Activated T-cell treated with anti-CD3 and anti-CD28 coated beads, Interleukin-2, amount 50 U/mL, for 4 hours (primary cell): ENCODE data around the gene LRP3. TPM values are rescaled to one million over a fixed set of nuclear protein-coding genes. Genes with fewer than 3 reads are reported as not detected.
"Not testable (repeated sequence)": the region's sequence is repeated elsewhere in the genome, so short reads cannot be mapped to it uniquely, and the experiment has no call there.

Experiments used
- ATAC-seq, 2 donors: fragments of 200-7000 bp; cut with Tn5 transposase; one replicate each; pipeline ENCODE4 v1.10.0; 2021
- DNase-seq: peaks from one replicate; pipeline ENCODE4 v3.0.0-alpha.2; 2020
- H3K27me3 Mint-ChIP-seq: one replicate; pipeline ENCODE4 v1.8.0; 2021; ENCODE audit warnings: low read depth, mixed read lengths
- H3K36me3 Mint-ChIP-seq: one replicate; pipeline ENCODE4 v1.8.0; 2022; ENCODE audit warnings: mixed read lengths; ENCODE audit not compliant: insufficient read depth
- H3K4me1 Mint-ChIP-seq: one replicate; pipeline ENCODE4 v1.8.0; 2021; ENCODE audit warnings: low read depth, mixed read lengths
- H3K4me3 Mint-ChIP-seq: one replicate; pipeline ENCODE4 v1.8.0; 2021; ENCODE audit warnings: mild to moderate bottlenecking, moderate library complexity, mixed read lengths
- H3K9me3 Mint-ChIP-seq: one replicate; pipeline ENCODE4 v1.8.0; 2021; ENCODE audit warnings: mixed read lengths
- total RNA-seq, 3 donors: library from RNA; stranded (reverse); gene quantifications; one replicate each; pipeline ENCODE4 v1.2.1, GENCODE V29; 2021

Gene LRP3
- total RNA-seq, 3 donors from 2014 or later: 0.14 to 0.84 (median 0.71) TPM

- no peak for DNase-seq
- ATAC-seq: no peak
- Mint-ChIP-seq H3K4me1 (peaks cover 9% of the 10 kb centered on the region), H3K9me3 (peaks cover 12% of the 10 kb centered on the region), H3K27me3 (no peaks in the 10 kb centered on the region), H3K4me3 (no peak overlapping the region), H3K36me3 (peaks cover 3% of the 10 kb centered on the region)
Measured at GRCh38 chr19:33167438-33167837, 26.7 kb upstream of the LRP3 start.

GRCh38 chr19:33168528-33168927 is 25.6 kb upstream of the LRP3 start:
- Mint-ChIP-seq H3K36me3 (peaks cover 3% of the 10 kb centered on the region), H3K27me3 (no peaks in the 10 kb centered on the region), H3K4me3 (no peak overlapping the region), H3K9me3 (peaks cover 12% of the 10 kb centered on the region), H3K4me1 (peaks cover 14% of the 10 kb centered on the region)
- DNase-seq (no peak), ATAC-seq (no peak)

GRCh38 chr19:33171222-33171795 is 22.8 kb upstream of the LRP3 start:
- H3K4me3 Mint-ChIP-seq: no peak overlapping the region
- ATAC-seq (no peak), DNase-seq (no peak)
- peaks cover 26% of the 10 kb centered on the region for H3K4me1 Mint-ChIP-seq
- peaks cover 12% of the 10 kb centered on the region for H3K9me3 Mint-ChIP-seq
- H3K27me3 Mint-ChIP-seq: no peaks in the 10 kb centered on the region
- H3K36me3 Mint-ChIP-seq: peaks cover 3% of the 10 kb centered on the region

DNA sequence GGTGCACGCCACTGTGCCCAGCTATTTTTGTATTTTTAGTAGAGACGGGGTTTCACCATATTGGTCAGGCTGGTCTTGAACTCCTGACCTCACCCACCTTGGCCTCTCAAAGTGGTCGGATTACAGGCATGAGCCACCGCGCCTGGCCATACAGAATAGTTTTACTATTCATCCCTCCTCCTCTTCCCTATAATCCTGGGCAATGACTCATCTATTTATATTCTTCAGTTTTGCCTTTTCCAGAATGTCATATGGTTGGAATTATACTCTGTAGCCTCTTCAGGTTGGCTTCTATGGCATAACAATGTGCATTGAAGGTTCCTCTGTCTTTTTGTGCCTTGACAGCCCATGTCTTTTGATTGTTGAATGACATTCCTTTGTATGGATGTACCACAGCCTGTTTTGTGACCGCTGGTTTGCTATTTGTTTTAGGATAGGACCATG is 22.2 kb upstream of the LRP3 start:
- Mint-ChIP-seq H3K36me3 (peaks cover 5% of the 10 kb centered on the region), H3K4me1 (peaks cover 26% of the 10 kb centered on the region), H3K4me3 (no peak overlapping the region), H3K27me3 (no peaks in the 10 kb centered on the region), H3K9me3 (peaks cover 12% of the 10 kb centered on the region)
- ATAC-seq (no peak), DNase-seq (no peak)

GRCh38 chr19:33174186-33174585 is 19.9 kb upstream of the LRP3 start:
- Mint-ChIP-seq H3K36me3 (peaks cover 2% of the 10 kb centered on the region), H3K27me3 (no peaks in the 10 kb centered on the region), H3K4me3 (no peak overlapping the region), H3K4me1 (peaks cover 34% of the 10 kb centered on the region), H3K9me3 (peaks cover under 1% of the 10 kb centered on the region)
- ATAC-seq (no peak), DNase-seq (no peak)

GRCh38 chr19:33175156-33175782 is 18.9 kb upstream of the LRP3 start:
- Mint-ChIP-seq H3K27me3 (no peaks in the 10 kb centered on the region), H3K4me1 (peaks cover 35% of the 10 kb centered on the region), H3K9me3 (no peaks in the 10 kb centered on the region), H3K36me3 (peaks cover 2% of the 10 kb centered on the region), H3K4me3 (peak overlapping the region; percentile 93)
- ATAC-seq (no peak), DNase-seq (no peak)

DNA sequence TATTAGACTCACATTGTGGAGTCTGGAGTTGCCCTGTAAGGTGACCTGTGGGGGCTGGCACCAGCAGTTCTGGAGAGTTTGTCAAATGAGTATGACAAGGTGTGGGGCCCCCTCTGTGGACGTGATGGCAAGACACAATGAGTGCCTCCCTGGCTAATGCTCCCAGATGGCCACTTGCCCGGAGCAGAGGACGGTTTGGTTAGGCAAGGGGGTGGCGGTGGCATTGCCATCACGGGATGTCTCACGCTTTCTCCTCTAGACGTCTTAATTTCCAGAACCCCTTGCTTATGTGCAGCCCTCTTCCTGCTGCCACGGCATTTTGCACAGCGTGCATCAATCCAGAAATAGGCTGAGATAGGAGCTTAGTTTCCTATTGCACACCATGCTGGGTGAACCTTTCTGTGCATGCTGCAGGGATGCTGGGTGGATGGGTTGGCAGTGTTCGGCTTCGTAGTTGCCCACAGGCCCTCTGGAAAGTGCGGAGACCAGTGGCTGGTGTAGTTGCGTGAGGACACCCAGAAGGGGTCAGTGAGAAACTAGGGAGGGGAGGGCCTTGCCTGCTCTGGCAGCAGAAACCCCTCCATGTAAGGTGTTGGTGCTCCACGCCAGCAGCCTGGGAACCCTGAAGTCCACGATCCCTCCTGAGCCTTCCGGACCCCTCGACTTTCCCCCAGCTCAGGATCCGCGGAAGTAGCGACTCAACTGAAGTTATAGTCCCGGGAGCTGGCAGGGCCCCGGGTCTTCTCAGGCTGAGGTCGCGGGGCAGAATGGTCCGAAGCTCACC is 18.1 kb upstream of the LRP3 start:
- no peaks in the 10 kb centered on the region for H3K9me3 Mint-ChIP-seq
- H3K27me3 Mint-ChIP-seq: no peaks in the 10 kb centered on the region
- DNase-seq: peak; percentile 13
- H3K36me3 Mint-ChIP-seq: peaks cover 2% of the 10 kb centered on the region
- peaks cover 35% of the 10 kb centered on the region for H3K4me1 Mint-ChIP-seq
- H3K4me3 Mint-ChIP-seq: peak overlapping the region; percentile 93
- no peak for ATAC-seq

DNA sequence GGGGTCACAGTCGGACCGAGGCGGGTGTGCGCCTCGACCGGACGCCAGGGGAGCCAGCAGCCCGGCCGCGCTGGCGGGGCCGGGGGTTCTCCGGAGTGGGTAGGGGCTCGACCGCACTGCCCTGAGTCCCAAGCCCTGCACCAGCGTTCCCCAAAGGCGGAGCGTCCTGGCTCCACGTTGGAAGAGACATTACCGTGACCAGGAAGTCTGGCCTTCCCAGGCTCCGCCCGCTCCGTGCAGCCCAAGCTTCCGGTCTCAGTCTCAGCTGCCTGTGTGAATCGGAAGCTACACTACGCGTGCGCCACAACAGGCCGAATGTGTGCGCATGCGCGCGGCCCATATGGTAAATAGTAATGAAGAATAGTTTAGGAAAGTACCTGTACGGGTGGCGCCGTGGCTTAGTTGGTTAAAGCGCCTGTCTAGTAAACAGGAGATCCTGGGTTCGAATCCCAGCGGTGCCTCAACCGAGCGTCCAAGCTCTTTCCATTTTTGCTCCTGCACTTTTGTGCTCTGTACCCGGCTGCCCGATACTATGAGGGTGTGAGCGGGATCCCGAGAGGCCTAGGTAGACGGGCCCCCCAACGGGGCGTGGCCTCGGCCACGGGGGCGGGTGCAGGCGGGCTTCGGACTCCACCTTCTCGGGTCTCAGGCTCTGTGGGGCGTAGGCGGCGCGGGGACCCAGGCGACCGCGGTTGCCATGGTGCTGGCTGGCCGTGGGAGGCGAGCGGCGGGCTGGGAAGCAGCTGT is 17.3 kb upstream of the LRP3 start:
- peaks cover 2% of the 10 kb centered on the region for H3K36me3 Mint-ChIP-seq
- H3K27me3 Mint-ChIP-seq: no peaks in the 10 kb centered on the region
- H3K9me3 Mint-ChIP-seq: no peaks in the 10 kb centered on the region
- DNase-seq (peak; percentile 96), ATAC-seq (peak; percentile 87 to 90)
- peak overlapping the region; percentile 93 for H3K4me3 Mint-ChIP-seq
- peaks cover 35% of the 10 kb centered on the region for H3K4me1 Mint-ChIP-seq

- no peak for DNase-seq
- ATAC-seq: peak; percentile 47 to 50
Measured at GRCh38 chr19:33177417-33177979, 16.6 kb upstream of the LRP3 start.

GRCh38 chr19:33186431-33187182 is 7.5 kb upstream of the LRP3 start:
- no peaks in the 10 kb centered on the region for H3K9me3 Mint-ChIP-seq
- H3K27me3 Mint-ChIP-seq: peaks cover 10% of the 10 kb centered on the region
- DNase-seq (no peak), ATAC-seq (no peak)
- no peaks in the 10 kb centered on the region for H3K36me3 Mint-ChIP-seq
- peaks cover 3% of the 10 kb centered on the region for H3K4me1 Mint-ChIP-seq
- no peak overlapping the region for H3K4me3 Mint-ChIP-seq

More at GRCh38 chr19:33177417-33177979, 16.6 kb upstream of the LRP3 start:
- Mint-ChIP-seq H3K36me3 (peaks cover 2% of the 10 kb centered on the region), H3K27me3 (no peaks in the 10 kb centered on the region), H3K4me3 (peak overlapping the region; percentile 93), H3K4me1 (peaks cover 29% of the 10 kb centered on the region), H3K9me3 (no peaks in the 10 kb centered on the region)

DNA sequence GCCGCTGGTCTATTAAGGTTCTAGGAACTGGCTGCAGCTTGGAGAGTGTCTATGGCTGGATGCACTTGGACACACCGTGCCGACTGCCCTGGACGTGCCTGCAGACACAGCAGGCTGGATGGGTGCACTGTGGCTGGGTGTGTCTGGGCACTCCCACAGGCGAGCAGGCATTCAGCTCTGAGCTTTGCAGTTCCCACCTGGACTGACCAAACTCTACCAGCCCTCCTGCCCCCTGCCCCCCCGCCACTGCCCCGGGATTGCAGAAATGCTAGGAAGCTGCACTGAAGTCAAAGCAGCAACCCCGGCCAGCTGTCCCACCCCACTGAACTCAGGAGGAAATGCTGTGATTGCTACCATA is 7.0 kb upstream of the LRP3 start:
- peaks cover 16% of the 10 kb centered on the region for H3K27me3 Mint-ChIP-seq
- H3K4me1 Mint-ChIP-seq: peaks cover 3% of the 10 kb centered on the region
- H3K36me3 Mint-ChIP-seq: no peaks in the 10 kb centered on the region
- ATAC-seq (no peak), DNase-seq (no peak)
- no peak overlapping the region for H3K4me3 Mint-ChIP-seq
- H3K9me3 Mint-ChIP-seq: no peaks in the 10 kb centered on the region

DNA sequence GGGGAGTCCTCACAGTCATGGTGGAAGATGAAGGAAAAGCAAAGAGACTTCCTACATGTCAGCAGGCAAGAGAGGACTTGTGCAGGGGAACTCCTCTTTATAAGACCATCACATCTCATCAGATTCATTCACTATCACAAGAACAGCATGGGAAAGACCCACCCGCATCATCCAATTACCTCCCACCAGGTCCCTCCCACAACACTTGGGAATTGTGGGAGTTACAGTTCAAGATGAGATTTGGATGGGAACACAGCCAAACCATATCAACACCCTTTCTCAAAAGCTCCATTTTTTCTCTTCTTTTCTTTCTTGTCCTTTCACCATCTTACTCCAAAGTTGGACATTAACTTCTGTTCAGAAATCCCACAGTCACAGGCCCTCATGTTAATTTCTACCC is 4.7 kb upstream of the LRP3 start:
- no peak for ATAC-seq
- H3K36me3 Mint-ChIP-seq: no peaks in the 10 kb centered on the region
- no peak for DNase-seq
- H3K4me1 Mint-ChIP-seq: peaks cover 5% of the 10 kb centered on the region
- peaks cover 33% of the 10 kb centered on the region for H3K27me3 Mint-ChIP-seq
- H3K9me3 Mint-ChIP-seq: no peaks in the 10 kb centered on the region
- no peak overlapping the region for H3K4me3 Mint-ChIP-seq

GRCh38 chr19:33191092-33191491 is 3.0 kb upstream of the LRP3 start:
- H3K4me3 Mint-ChIP-seq, H3K4me1 Mint-ChIP-seq, H3K9me3 Mint-ChIP-seq, ATAC-seq, DNase-seq, H3K36me3 Mint-ChIP-seq: not testable (repeated sequence)
- peaks cover 42% of the 10 kb centered on the region for H3K27me3 Mint-ChIP-seq
